Measurements from ENCODE around the gene PSMB7. TPM values are rescaled to one million over a fixed set of nuclear protein-coding genes. Genes with fewer than 3 reads are reported as not detected.
A peak's percentile ranks its signal among the peaks of the same experiment; 100 is the strongest.

PSMB7 gene
- total RNA-seq, 4 donors from 2014 or later, result 74.7 to 181 (median 100) TPM

DNA sequence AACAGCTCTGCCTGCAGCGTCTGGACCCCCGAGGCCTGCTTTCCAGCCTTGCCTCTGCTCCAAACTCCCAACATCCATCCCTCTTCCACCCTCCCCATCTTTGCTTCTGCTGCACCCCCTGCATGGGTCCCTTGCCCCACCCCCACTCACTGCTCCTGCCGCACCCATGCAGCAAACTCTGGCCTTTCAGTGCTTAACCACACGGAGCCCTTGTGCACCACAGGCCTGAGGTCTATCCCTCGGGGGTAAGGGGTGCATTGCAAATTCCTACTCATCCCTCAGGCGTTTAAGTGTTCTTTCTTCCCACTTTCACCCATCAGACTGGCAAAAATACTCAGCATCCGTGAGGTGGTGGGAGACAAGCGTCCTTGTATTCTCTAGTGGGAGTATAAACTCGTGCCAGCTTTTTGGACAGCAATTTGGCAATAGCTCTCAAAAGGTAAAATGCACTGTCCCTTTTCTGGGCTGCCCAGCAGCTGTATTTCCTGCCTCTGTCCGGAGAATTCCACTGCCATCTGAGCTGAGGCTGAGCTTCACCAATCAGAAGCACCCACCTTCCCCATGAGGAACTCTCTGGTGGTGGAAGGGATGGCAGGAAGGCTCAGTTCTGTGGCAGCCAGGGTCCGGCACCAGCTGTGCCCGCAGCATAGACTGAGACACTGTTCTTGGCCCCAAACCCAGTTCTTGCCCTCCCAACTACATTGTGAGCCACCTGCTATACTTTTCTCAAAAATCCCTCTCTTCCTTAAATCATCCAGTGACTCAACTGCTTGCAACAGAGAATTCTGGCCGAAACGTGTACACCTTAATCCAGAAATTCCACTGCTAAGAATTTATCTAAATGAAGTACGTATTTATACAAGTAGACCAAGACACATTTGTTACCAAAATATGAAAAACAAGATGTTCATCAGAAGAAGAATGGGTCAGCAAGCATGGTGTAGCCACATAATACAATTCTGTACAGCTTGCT, 15.0 kb downstream of the PSMB7 start:
- 44 to 46% methylated on average over 15 of the region's 15 CpGs for WGBS, 2 donors
- Histone ChIP-seq H3K36me3 (peaks cover 0 to 42% (median 0%) of the 10 kb centered on the region in 3 donors), H3K27me3 (no peaks in the 10 kb centered on the region), H3K4me1 (peaks cover 0 to 42% (median 19%) of the 10 kb centered on the region in 4 donors), H3K9me3 (no peaks in the 10 kb centered on the region), H3K4me3 (no peak overlapping the region), H3K27ac (peak overlapping the region in 2 of 4 donors; percentile 36 to 46)
- TF ChIP-seq, protein P1, sequence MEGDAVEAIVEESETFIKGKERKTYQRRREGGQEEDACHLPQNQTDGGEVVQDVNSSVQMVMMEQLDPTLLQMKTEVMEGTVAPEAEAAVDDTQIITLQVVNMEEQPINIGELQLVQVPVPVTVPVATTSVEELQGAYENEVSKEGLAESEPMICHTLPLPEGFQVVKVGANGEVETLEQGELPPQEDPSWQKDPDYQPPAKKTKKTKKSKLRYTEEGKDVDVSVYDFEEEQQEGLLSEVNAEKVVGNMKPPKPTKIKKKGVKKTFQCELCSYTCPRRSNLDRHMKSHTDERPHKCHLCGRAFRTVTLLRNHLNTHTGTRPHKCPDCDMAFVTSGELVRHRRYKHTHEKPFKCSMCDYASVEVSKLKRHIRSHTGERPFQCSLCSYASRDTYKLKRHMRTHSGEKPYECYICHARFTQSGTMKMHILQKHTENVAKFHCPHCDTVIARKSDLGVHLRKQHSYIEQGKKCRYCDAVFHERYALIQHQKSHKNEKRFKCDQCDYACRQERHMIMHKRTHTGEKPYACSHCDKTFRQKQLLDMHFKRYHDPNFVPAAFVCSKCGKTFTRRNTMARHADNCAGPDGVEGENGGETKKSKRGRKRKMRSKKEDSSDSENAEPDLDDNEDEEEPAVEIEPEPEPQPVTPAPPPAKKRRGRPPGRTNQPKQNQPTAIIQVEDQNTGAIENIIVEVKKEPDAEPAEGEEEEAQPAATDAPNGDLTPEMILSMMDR (IDR thresholded peaks at IDR 0.05), result no peak
- TF ChIP-seq EP300 (IDR thresholded peaks at IDR 0.05) (no peak), POLR2A (IDR thresholded peaks at IDR 0.05) (no peak)
- DNase-seq (ENCODE audit: low spot score in 2 of 2), result no peak

DNA sequence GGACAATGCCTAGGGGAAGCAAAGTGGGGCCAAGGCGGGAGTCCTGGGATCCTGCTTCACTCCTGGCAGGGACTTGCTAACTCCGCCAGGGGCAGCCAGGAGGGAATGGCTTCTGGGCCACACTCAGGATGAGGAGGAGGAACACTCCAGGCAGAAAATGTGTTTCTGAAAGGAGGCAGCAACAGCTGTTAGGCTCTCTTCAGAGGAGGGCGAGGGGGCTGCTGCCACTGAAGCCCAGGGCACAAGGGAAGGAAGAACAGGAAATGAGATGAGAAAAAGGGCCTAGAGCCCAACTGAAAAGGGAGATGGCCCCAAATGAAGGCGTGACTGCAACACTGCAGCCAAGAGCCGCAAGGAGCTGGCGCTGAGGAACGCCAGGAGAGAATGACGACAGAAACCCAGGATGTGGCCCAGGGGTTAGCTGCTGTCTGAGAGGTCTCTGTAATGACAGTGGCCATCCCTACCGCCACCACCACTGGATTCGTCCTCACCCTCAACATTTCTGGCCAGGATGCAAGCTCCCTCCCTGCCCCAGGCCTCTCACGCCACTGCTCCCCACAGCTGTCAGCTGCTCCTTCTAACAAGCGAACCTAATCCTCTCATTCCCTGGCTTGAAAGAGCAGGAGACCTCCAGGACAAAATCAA, 15.8 kb downstream of the PSMB7 start:
- Histone ChIP-seq H3K36me3 (peaks cover 0 to 34% (median 0%) of the 10 kb centered on the region in 3 donors), H3K4me1 (peaks cover 0 to 43% (median 19%) of the 10 kb centered on the region in 4 donors), H3K4me3 (no peak overlapping the region), H3K27me3 (no peaks in the 10 kb centered on the region), H3K9me3 (no peaks in the 10 kb centered on the region), H3K27ac (peak overlapping the region in 3 of 4 donors; percentile 36 to 46 (median 46))
- no peak for DNase-seq (ENCODE audit: low spot score in 2 of 2)
- TF ChIP-seq POLR2A (IDR thresholded peaks at IDR 0.05) (no peak), EP300 (IDR thresholded peaks at IDR 0.05) (no peak)
- TF ChIP-seq, protein P1 (IDR thresholded peaks at IDR 0.05), result no peak
- 52 to 57% methylated on average over 11 to 12 of the region's 12 CpGs for WGBS, 2 donors

DNA sequence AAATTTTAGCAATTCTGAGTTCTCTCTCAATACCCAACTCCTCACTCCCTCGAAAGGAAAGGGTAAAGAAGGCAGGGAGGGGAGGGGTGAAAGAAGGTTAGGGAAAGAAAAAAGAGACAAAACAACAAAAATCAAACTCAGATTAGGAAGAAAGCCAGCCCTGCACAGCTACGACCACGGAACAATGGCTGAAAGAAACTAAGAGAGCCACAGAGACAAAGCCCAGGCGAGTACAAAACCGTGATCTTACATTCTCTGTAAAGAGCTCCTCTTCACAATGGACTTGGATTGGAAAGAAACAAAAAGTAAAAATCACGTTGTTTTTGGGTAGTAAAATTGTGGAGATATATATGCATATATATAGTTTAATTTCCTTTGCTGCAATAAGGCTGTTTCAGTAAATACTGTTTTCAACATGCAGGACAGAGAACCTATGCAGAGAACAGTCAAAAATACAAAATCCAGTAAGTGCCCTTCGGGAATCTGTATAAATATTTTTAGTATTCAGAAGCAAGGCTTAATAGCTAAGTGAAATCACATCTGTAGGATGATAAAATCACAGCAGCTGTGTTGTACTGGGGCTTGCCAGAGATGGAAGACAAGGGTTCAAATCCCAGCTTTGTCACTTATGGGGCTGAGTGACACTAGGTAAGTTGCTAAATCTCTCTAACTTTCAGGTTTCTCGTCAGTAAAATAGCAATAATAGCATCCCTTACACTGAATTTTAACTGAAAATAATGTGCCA, 16.9 kb downstream of the PSMB7 start:
- H3K27ac ChIP-seq, result peak overlapping the region in 1 of 4 donors; percentile 36
- TF ChIP-seq, protein P1 (IDR thresholded peaks at IDR 0.05), result no peak
- TF ChIP-seq EP300 (IDR thresholded peaks at IDR 0.05) (no peak), POLR2A (IDR thresholded peaks at IDR 0.05) (no peak)
- no peak for DNase-seq (ENCODE audit: low spot score in 2 of 2)
- H3K36me3 ChIP-seq, result peaks cover 0 to 27% (median 0%) of the 10 kb centered on the region in 3 donors
- no peaks in the 10 kb centered on the region for H3K9me3 ChIP-seq
- no peaks in the 10 kb centered on the region for H3K27me3 ChIP-seq
- 53 to 56% methylated on average over 8 of the region's 8 CpGs for WGBS, 2 donors
- no peak overlapping the region for H3K4me3 ChIP-seq
- H3K4me1 ChIP-seq, result peaks cover 0 to 54% (median 19%) of the 10 kb centered on the region in 4 donors

DNA sequence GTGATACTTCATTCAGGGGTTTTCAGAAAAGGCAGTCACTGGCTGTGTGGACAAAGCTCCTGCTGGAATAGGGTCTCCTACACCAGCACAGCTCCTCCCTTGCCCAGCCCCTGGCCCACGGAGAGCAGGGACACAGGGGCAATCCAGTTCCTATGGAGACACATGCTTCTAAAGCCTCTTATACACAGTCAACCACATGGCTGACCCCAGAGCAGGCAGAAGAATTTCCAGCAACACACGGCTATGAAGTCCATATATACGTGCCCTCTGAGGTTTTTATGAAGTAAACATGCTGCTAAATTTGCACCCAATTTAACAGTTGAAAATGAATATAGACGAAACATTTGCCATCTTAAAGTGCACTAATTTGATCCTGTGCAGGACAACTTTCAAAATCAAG, 19.4 kb downstream of the PSMB7 start:
- TF ChIP-seq, protein P1 (IDR thresholded peaks at IDR 0.05), result no peak
- TF ChIP-seq EP300 (IDR thresholded peaks at IDR 0.05) (no peak), POLR2A (IDR thresholded peaks at IDR 0.05) (no peak)
- H3K36me3 ChIP-seq, result peaks cover 0 to 3% (median 0%) of the 10 kb centered on the region in 3 donors
- H3K4me1 ChIP-seq, result peaks cover 0 to 72% (median 23%) of the 10 kb centered on the region in 4 donors
- no peak overlapping the region for H3K27ac ChIP-seq
- no peaks in the 10 kb centered on the region for H3K27me3 ChIP-seq
- no peak for DNase-seq (ENCODE audit: low spot score in 2 of 2)
- WGBS, 2 donors, result 73 to 76% methylated on average over 4 of the region's 4 CpGs
- H3K4me3 ChIP-seq, result no peak overlapping the region
- no peaks in the 10 kb centered on the region for H3K9me3 ChIP-seq
